ENCODE results near the gene FAM107A.
"Not testable (repeated sequence)": the region's sequence is repeated elsewhere in the genome, so short reads cannot be mapped to it uniquely, and the experiment has no call there.

FAM107A gene

DNA sequence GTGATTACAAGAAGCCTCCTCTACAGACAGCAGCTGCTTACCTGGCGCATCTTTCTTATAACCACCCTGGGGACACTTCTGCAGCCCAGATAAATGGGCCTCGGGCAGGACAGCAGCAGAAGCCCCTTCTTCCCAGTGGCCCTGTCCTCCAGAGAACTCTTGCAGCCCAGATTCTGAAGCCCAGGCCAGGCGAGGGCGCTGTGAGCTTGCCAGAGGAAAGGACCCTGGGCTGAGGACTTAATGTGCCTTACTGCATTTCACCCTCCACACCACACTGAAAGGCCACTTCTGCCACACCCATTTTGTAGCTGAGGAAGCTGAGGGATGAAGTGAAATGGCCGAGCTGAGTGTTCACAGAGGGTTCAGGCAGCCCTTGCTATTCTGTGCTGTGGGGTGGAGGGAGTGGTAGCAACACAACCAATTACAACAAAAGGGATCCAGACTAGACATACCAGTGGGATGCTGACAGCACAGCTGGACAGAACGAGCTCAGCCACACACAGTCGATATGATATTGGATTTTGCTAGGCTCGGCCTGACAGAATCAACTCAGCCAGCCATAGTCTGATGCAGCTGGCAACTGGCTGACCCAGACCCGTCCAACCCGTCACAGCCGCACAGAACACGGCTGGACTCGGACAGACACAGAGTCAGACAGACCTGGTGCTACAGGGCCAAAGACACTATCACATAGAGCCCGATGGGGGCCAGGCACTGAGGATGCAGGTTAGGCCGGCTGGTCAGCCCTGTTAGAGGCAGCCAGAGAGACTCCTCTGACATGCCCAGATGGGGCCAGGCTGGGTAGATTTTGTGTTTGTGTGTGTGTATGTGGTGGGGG is 47.5 kb downstream of the FAM107A start:
- no peaks in the 10 kb centered on the region for H3K9me2 ChIP-seq (replicated peaks; ENCODE audit: low read depth, low read length)
- H3K4me1 ChIP-seq (ENCODE audit: insufficient read depth, low read length, poor library complexity, severe bottlenecking) = peaks cover 20% of the 10 kb centered on the region
- H3K27me3 ChIP-seq (ENCODE audit: insufficient read depth, low read length, poor library complexity, severe bottlenecking) = no peaks in the 10 kb centered on the region
- no peak overlapping the region for H3K4me3 ChIP-seq (ENCODE audit: low read length, poor library complexity, severe bottlenecking)
- H4K20me1 ChIP-seq (ENCODE audit: insufficient read depth, low read length, poor library complexity, severe bottlenecking) = no peaks in the 10 kb centered on the region
- no peak for TF ChIP-seq EZH2phosphoT487 (IDR thresholded peaks at IDR 0.05; ENCODE audit: borderline replicate concordance)
- TF ChIP-seq, protein P1, sequence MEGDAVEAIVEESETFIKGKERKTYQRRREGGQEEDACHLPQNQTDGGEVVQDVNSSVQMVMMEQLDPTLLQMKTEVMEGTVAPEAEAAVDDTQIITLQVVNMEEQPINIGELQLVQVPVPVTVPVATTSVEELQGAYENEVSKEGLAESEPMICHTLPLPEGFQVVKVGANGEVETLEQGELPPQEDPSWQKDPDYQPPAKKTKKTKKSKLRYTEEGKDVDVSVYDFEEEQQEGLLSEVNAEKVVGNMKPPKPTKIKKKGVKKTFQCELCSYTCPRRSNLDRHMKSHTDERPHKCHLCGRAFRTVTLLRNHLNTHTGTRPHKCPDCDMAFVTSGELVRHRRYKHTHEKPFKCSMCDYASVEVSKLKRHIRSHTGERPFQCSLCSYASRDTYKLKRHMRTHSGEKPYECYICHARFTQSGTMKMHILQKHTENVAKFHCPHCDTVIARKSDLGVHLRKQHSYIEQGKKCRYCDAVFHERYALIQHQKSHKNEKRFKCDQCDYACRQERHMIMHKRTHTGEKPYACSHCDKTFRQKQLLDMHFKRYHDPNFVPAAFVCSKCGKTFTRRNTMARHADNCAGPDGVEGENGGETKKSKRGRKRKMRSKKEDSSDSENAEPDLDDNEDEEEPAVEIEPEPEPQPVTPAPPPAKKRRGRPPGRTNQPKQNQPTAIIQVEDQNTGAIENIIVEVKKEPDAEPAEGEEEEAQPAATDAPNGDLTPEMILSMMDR (conservative IDR thresholded peaks at IDR 0.05; ENCODE audit: low read length) = peak; percentile 81
- H3K79me2 ChIP-seq (ENCODE audit: insufficient read depth, low read length) = no peaks in the 10 kb centered on the region
- H3K4me2 ChIP-seq (ENCODE audit: low read depth, low read length, poor library complexity, severe bottlenecking) = no peak overlapping the region
- H3K36me3 ChIP-seq (ENCODE audit: insufficient read depth, low read length) = no peaks in the 10 kb centered on the region
- H2AFZ ChIP-seq (ENCODE audit: low read length) = no peak overlapping the region
- no peaks in the 10 kb centered on the region for H3F3A ChIP-seq (ENCODE audit: low read depth)
- no peak overlapping the region for H3K9ac ChIP-seq (ENCODE audit: low read depth, low read length, poor library complexity, severe bottlenecking)
- no peaks in the 10 kb centered on the region for H3K9me3 ChIP-seq (ENCODE audit: insufficient read depth, low read depth, low read length)

GRCh38 chr3:58528629-58529028 is 48.6 kb downstream of the FAM107A start:
- Histone ChIP-seq H3K36me3 (ENCODE audit: insufficient read depth, low read length) (no peaks in the 10 kb centered on the region), H4K20me1 (ENCODE audit: insufficient read depth, low read length, poor library complexity, severe bottlenecking) (no peaks in the 10 kb centered on the region), H3K9ac (ENCODE audit: low read depth, low read length, poor library complexity, severe bottlenecking) (no peak overlapping the region), H3K4me1 (ENCODE audit: insufficient read depth, low read length, poor library complexity, severe bottlenecking) (peaks cover 18% of the 10 kb centered on the region), H2AFZ (ENCODE audit: low read length) (no peak overlapping the region), H3F3A (ENCODE audit: low read depth) (no peaks in the 10 kb centered on the region), H3K4me2 (ENCODE audit: low read depth, low read length, poor library complexity, severe bottlenecking) (no peak overlapping the region), H3K27me3 (ENCODE audit: insufficient read depth, low read length, poor library complexity, severe bottlenecking) (no peaks in the 10 kb centered on the region), H3K4me3 (ENCODE audit: low read length, poor library complexity, severe bottlenecking) (no peak overlapping the region), H3K9me2 (replicated peaks; ENCODE audit: low read depth, low read length) (no peaks in the 10 kb centered on the region), H3K9me3 (ENCODE audit: insufficient read depth, low read depth, low read length) (no peaks in the 10 kb centered on the region), H3K79me2 (ENCODE audit: insufficient read depth, low read length) (no peaks in the 10 kb centered on the region)
- TF ChIP-seq, protein P1 (conservative IDR thresholded peaks at IDR 0.05; ENCODE audit: low read length) = no peak
- TF ChIP-seq EZH2phosphoT487 (IDR thresholded peaks at IDR 0.05; ENCODE audit: borderline replicate concordance) = no peak

DNA sequence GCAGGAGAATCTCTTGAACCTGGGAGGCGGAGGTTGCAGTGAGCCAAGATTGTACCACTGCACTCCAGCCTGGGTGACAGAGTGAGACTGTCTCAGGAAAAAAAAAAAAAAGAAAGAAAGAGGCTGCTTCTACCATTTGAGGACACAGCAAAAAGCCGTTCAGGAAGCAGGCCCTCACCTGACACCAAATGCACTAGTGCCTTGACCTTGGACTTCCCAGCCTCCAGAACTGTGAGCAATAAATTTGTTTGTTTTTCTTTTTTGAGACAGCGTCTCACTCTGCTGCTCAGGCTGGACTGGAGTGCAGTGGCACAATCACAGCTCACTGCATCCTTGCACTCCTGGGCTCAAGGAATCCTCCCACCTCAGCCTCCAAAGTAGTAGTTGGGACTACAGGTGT is 49.8 kb downstream of the FAM107A start:
- not testable (repeated sequence) for H3F3A ChIP-seq (ENCODE audit: low read depth); H3K9me3 ChIP-seq (ENCODE audit: insufficient read depth, low read depth, low read length); H3K27me3 ChIP-seq (ENCODE audit: insufficient read depth, low read length, poor library complexity, severe bottlenecking); H3K4me2 ChIP-seq (ENCODE audit: low read depth, low read length, poor library complexity, severe bottlenecking); H4K20me1 ChIP-seq (ENCODE audit: insufficient read depth, low read length, poor library complexity, severe bottlenecking); H3K9ac ChIP-seq (ENCODE audit: low read depth, low read length, poor library complexity, severe bottlenecking); H3K4me3 ChIP-seq (ENCODE audit: low read length, poor library complexity, severe bottlenecking); H3K79me2 ChIP-seq (ENCODE audit: insufficient read depth, low read length); H3K4me1 ChIP-seq (ENCODE audit: insufficient read depth, low read length, poor library complexity, severe bottlenecking); H2AFZ ChIP-seq (ENCODE audit: low read length); H3K9me2 ChIP-seq (replicated peaks; ENCODE audit: low read depth, low read length); H3K36me3 ChIP-seq (ENCODE audit: insufficient read depth, low read length)

- H3K9ac ChIP-seq (ENCODE audit: low read depth, low read length, poor library complexity, severe bottlenecking) = no peak overlapping the region
- no peak for TF ChIP-seq EZH2phosphoT487 (IDR thresholded peaks at IDR 0.05; ENCODE audit: borderline replicate concordance)
- TF ChIP-seq, protein P1 (conservative IDR thresholded peaks at IDR 0.05; ENCODE audit: low read length) = no peak
- no peak overlapping the region for H3K4me2 ChIP-seq (ENCODE audit: low read depth, low read length, poor library complexity, severe bottlenecking)
- no peak overlapping the region for H3K4me3 ChIP-seq (ENCODE audit: low read length, poor library complexity, severe bottlenecking)
- no peaks in the 10 kb centered on the region for H3K79me2 ChIP-seq (ENCODE audit: insufficient read depth, low read length)
- no peaks in the 10 kb centered on the region for H3F3A ChIP-seq (ENCODE audit: low read depth)
- H3K4me1 ChIP-seq (ENCODE audit: insufficient read depth, low read length, poor library complexity, severe bottlenecking) = peaks cover 8% of the 10 kb centered on the region
- no peaks in the 10 kb centered on the region for H4K20me1 ChIP-seq (ENCODE audit: insufficient read depth, low read length, poor library complexity, severe bottlenecking)
- no peaks in the 10 kb centered on the region for H3K27me3 ChIP-seq (ENCODE audit: insufficient read depth, low read length, poor library complexity, severe bottlenecking)
- no peaks in the 10 kb centered on the region for H3K36me3 ChIP-seq (ENCODE audit: insufficient read depth, low read length)
- H3K9me3 ChIP-seq (ENCODE audit: insufficient read depth, low read depth, low read length) = no peaks in the 10 kb centered on the region
- H2AFZ ChIP-seq (ENCODE audit: low read length) = no peak overlapping the region
- no peaks in the 10 kb centered on the region for H3K9me2 ChIP-seq (replicated peaks; ENCODE audit: low read depth, low read length)
Observed at GRCh38 chr3:58526515-58526957, 50.7 kb downstream of the FAM107A start.

All from Loucy (cell line).